Endothelial cell of umbilical vein (primary cell): Measurements from ENCODE around the gene UTS2B. TPM values are rescaled to one million over a fixed set of nuclear protein-coding genes. Genes with fewer than 3 reads are reported as not detected.

Source experiments
- BruUV-seq: library from RNA; stranded (reverse); fragments of 400-500 nt; replicated peaks from 2 replicates; lab custom pipeline; 2021; lab: Mats Ljungman, UMichigan
- CTCF ChIA-PET: fragments of 300-600, 350-600 bp; sonication (Branson Sonifier 250); formaldehyde crosslinking; loops from one replicate; lab custom pipeline; 2021; ENCODE audit warnings: antibody characterized with exemption, inconsistent platforms; lab: Charles Lee
- POLR2A ChIA-PET: fragments of 300-600, 350-600 bp; sonication (Branson Sonifier 250); formaldehyde crosslinking; loops from one replicate; lab custom pipeline; 2021; ENCODE audit warnings: antibody characterized with exemption, inconsistent platforms; lab: Charles Lee
- DNase-seq: peaks from one replicate; pipeline ENCODE4 v3.0.0-alpha.2; 2011; ENCODE audit warnings: low read depth, low spot score
- FAIRE-seq: peaks from 2 replicates; lab custom pipeline; 2011; peaks lifted over from hg19 to GRCh38; lab: Jason Lieb, UNC
- H2AFZ ChIP-seq: 2 replicates; pipeline ENCODE4 v1.6.0; 2012; ENCODE audit warnings: low read depth, low read length, control low read depth, inconsistent platforms
- H3K27ac ChIP-seq: 2 replicates; pipeline ENCODE4 v1.5.1; 2011; ENCODE audit warnings: low read depth, mild to moderate bottlenecking, control low read depth, low read length, moderate library complexity; ENCODE audit not compliant: insufficient read depth
- H3K27me3 ChIP-seq, 2 experiments: 2 replicates each; pipeline versions ENCODE4 v1.6.0 to v1.6.1; 2011; ENCODE audit warnings: low read length in 2 of 2, mixed read lengths in 1 of 2; ENCODE audit not compliant: control insufficient read depth in 2 of 2, insufficient read depth in 2 of 2
- H3K36me3 ChIP-seq, 2 experiments: 2 replicates in 1 of 2; 3 replicates in 1 of 2; pipeline ENCODE4 v1.5.1; 2011; ENCODE audit warnings: low read length in 2 of 2, mild to moderate bottlenecking in 1 of 2, moderate library complexity in 1 of 2; ENCODE audit not compliant: control insufficient read depth in 2 of 2, insufficient read depth in 2 of 2; ENCODE audit errors: extremely low read depth in 1 of 2
- H3K4me1 ChIP-seq: 3 replicates; pipeline ENCODE4 v1.5.1; 2011; ENCODE audit warnings: mild to moderate bottlenecking, low read length; ENCODE audit not compliant: control insufficient read depth, insufficient read depth; ENCODE audit errors: extremely low read depth
- H3K4me2 ChIP-seq: 2 replicates; pipeline ENCODE4 v1.6.1; 2011; ENCODE audit warnings: low read length, control low read depth, mixed read lengths; ENCODE audit not compliant: insufficient read depth
- H3K4me3 ChIP-seq, 3 experiments: fragments of 200-600 bp in 1 of 3; sonication (generic), shearing (Covaris generic) in 1 of 3; replicated peaks in 1 of 3; 2 replicates each; pipeline ENCODE4 v1.5.1; 2011 to 2016; ENCODE audit warnings: control low read depth in 3 of 3, low read length in 3 of 3, mild to moderate bottlenecking in 2 of 3, inconsistent platforms in 1 of 3, low read depth in 1 of 3, moderate library complexity in 1 of 3; ENCODE audit not compliant: insufficient read depth in 1 of 3
- H3K79me2 ChIP-seq: 2 replicates; pipeline ENCODE4 v1.6.0; 2012; ENCODE audit warnings: low read length, inconsistent platforms; ENCODE audit not compliant: control insufficient read depth, insufficient read depth
- H3K9ac ChIP-seq: replicated peaks from 2 replicates; pipeline ENCODE3; 2011; ENCODE audit warnings: low read length, control low read depth; ENCODE audit not compliant: insufficient read depth; ENCODE audit errors: extremely low read depth
- H3K9me1 ChIP-seq: replicated peaks from 3 replicates; pipeline ENCODE4 v1.6.0; 2011; ENCODE audit warnings: mild to moderate bottlenecking, low read length; ENCODE audit not compliant: control insufficient read depth, insufficient read depth; ENCODE audit errors: extremely low read depth
- H3K9me3 ChIP-seq: replicated peaks from 2 replicates; pipeline ENCODE4 v1.5.1; 2012; ENCODE audit warnings: low read length, inconsistent platforms; ENCODE audit not compliant: control insufficient read depth, insufficient read depth
- H4K20me1 ChIP-seq: replicated peaks from 2 replicates; pipeline ENCODE3; 2011; ENCODE audit warnings: mild to moderate bottlenecking, low read length; ENCODE audit not compliant: control insufficient read depth, insufficient read depth; ENCODE audit errors: extremely low read depth
- CTCF ChIP-seq, 2 donors: IDR thresholded peaks; 1 replicate in 1 of 2; 2 replicates in 1 of 2; pipeline ENCODE4 v1.5.1; 2011; ENCODE audit warnings: low read length in 2 of 2, mild to moderate bottlenecking in 2 of 2, moderate library complexity in 2 of 2, control low read depth in 1 of 2, inconsistent platforms in 1 of 2, low read depth in 1 of 2; ENCODE audit not compliant: insufficient read depth in 1 of 2; ENCODE audit errors: extremely low read depth in 1 of 2
- EZH2 ChIP-seq: IDR thresholded peaks from 2 replicates; pipeline ENCODE4 v1.6.1; 2012; ENCODE audit warnings: borderline replicate concordance, low read depth, mild to moderate bottlenecking, moderate library complexity, low read length, inconsistent platforms; ENCODE audit not compliant: severe bottlenecking
- FOS ChIP-seq: IDR thresholded peaks from 2 replicates; pipeline ENCODE4 v1.6.1; 2011; ENCODE audit warnings: mild to moderate bottlenecking, low read length, moderate library complexity, borderline replicate concordance; ENCODE audit not compliant: insufficient read depth
- GATA2 ChIP-seq: IDR thresholded peaks from 2 replicates; pipeline ENCODE4 v1.7.0; 2011; ENCODE audit warnings: low read depth, mild to moderate bottlenecking, moderate library complexity, mixed read lengths, low read length; ENCODE audit not compliant: insufficient read length, insufficient read depth
- JUN ChIP-seq: IDR thresholded peaks from 2 replicates; pipeline ENCODE4 v1.6.1; 2011; ENCODE audit warnings: borderline replicate concordance, low read depth; ENCODE audit not compliant: insufficient read length, insufficient read depth
- dilution Hi-C: fragments of 300-500 bp; cut with MboI; formaldehyde crosslinking; loops from one replicate; pipeline ENCODE4 v1.15.0; 2019; ENCODE audit warnings: low sequenced_read_pairs; ENCODE audit not compliant: extremely low pct_ligation_motif_present
- intact Hi-C: fragments of 100-400 bp; cut with micrococcal nuclease; formaldehyde crosslinking; loops from one replicate; pipeline ENCODE4 v1.10.0; 2022
- polyA plus RNA-seq, 4 experiments: library from polyadenylated mRNA; depleted of rRNA in 3 of 4; stranded (reverse) in 3 of 4; unstranded in 1 of 4; fragments of >200 nt; gene quantifications; 2 replicates each; pipeline versions ENCODE4 v1.2.1 to v1.2.3, GENCODE V29; 2011 to 2012; ENCODE audit warnings: missing spikeins in 1 of 4
- total RNA-seq: library from RNA; stranded (reverse); gene quantifications from 2 replicates; pipeline ENCODE4 v1.2.3, GENCODE V29; 2021
- TF ChIP-seq, protein P1 (sequence below): IDR thresholded peaks from 2 replicates; pipeline ENCODE4 v1.6.1; 2011; ENCODE audit not compliant: insufficient read depth, insufficient read length

UTS2B gene
- total and polyA plus RNA-seq, 2 donors (not counting 3 experiments of a cell fraction or from before 2014, with no cell fraction given) = 0.21 to 1.1 TPM

GRCh38 chr3:191368755-191369615 is 38.7 kb upstream of the UTS2B start:
- Histone ChIP-seq H4K20me1 (no peaks in the 10 kb centered on the region), H3K79me2 (peaks cover 52% of the 10 kb centered on the region), H3K9me3 (no peaks in the 10 kb centered on the region), H3K4me3 (no peak overlapping the region), H3K9me1 (no peaks in the 10 kb centered on the region), H2AFZ (no peak overlapping the region), H3K4me1 (peaks cover 40% of the 10 kb centered on the region), H3K9ac (no peak overlapping the region), H3K36me3 (peaks cover 6 to 23% of the 10 kb centered on the region in 2 experiments), H3K27ac (no peak overlapping the region), H3K4me2 (no peak overlapping the region), H3K27me3 (no peaks in the 10 kb centered on the region)
- dilution Hi-C loops = no loop called here
- intact Hi-C loops = no loop called here
- CTCF ChIA-PET = interaction anchor here (1.3 to 2.0 kb wide), 3 partner anchors 9 to 233 kb away, joined by 3 to 6 read pairs (median 4); no protein-coding TSS in a partner anchor
- POLR2A ChIA-PET = interaction anchor here (0.5 kb wide), 1 partner anchor 96 kb away, joined by 3 read pairs; no protein-coding TSS in a partner anchor
- FAIRE-seq (no peak), DNase-seq (no peak)
- TF ChIP-seq CTCF (IDR thresholded peaks at IDR 0.05; ENCODE audit: extremely low read depth in 1 of 2, insufficient read depth in 1 of 2, low read depth in 1 of 2, low read length in 2 of 2) (no peak), JUN (no peak), FOS (no peak), GATA2 (no peak), EZH2 (no peak)
- TF ChIP-seq, protein P1, sequence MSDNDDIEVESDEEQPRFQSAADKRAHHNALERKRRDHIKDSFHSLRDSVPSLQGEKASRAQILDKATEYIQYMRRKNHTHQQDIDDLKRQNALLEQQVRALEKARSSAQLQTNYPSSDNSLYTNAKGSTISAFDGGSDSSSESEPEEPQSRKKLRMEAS = no peak
- no TSS peak for BruUV-seq
